Right atrium auricular region (tissue), 2 donors: ENCODE data around the gene KCND3. TPM values are rescaled to one million over a fixed set of nuclear protein-coding genes. Genes with fewer than 3 reads are reported as not detected.
"Not testable (repeated sequence)": the region's sequence is repeated elsewhere in the genome, so short reads cannot be mapped to it uniquely, and the experiment has no call there.

Experiments used
- DNase-seq: peaks from one replicate; pipeline ENCODE4 v3.0.0-alpha.2; 2019; ENCODE audit warnings: low spot score
- H3K27ac ChIP-seq, 2 donors: fragments of 200-600 bp; sonication (generic); 1 replicate in 1 of 2; 2 replicates in 1 of 2; pipeline ENCODE4 v1.5.1; 2016 to 2019
- H3K27me3 ChIP-seq, 2 donors: fragments of 200-600 bp; sonication (generic); one replicate each; pipeline versions ENCODE4 v1.5.1 to v1.6.0; 2017 to 2019
- H3K36me3 ChIP-seq: fragments of 200-600 bp; sonication (generic); one replicate; pipeline ENCODE4 v1.5.1; 2016
- H3K4me1 ChIP-seq, 2 donors: fragments of 200-600 bp; sonication (generic); one replicate each; pipeline versions ENCODE4 v1.5.1 to v1.6.0; 2017 to 2019
- H3K4me3 ChIP-seq, 2 donors: fragments of 200-600 bp; sonication (generic); 1 replicate in 1 of 2; 2 replicates in 1 of 2; pipeline ENCODE4 v1.5.1; 2017 to 2019; ENCODE audit warnings: mild to moderate bottlenecking in 1 of 2, moderate library complexity in 1 of 2
- H3K9me3 ChIP-seq, 2 donors: fragments of 200-600 bp; sonication (generic); one replicate each; pipeline ENCODE4 v1.5.1; 2019
- CTCF ChIP-seq, 2 donors: fragments of 200-600 bp; sonication (generic); IDR thresholded peaks; one replicate each; pipeline ENCODE4 v1.5.1; 2019; ENCODE audit warnings: antibody characterized with exemption in 2 of 2
- total RNA-seq, 2 donors: library from RNA; depleted of rRNA; stranded (reverse); fragments of >200 nt; gene quantifications; one replicate each; pipeline ENCODE4 v1.1.0, GENCODE V29; 2016

KCND3 gene
- total RNA-seq, 2 donors from 2014 or later = 19.6 to 24.9 TPM

- TF ChIP-seq CTCF (IDR thresholded peaks at IDR 0.05) = no peak
- Histone ChIP-seq H3K9me3 (no peaks in the 10 kb centered on the region), H3K4me3 (no peak overlapping the region), H3K27me3 (no peaks in the 10 kb centered on the region), H3K36me3 (no peaks in the 10 kb centered on the region), H3K4me1 (peaks cover 0 to 73% of the 10 kb centered on the region in 2 donors), H3K27ac (peak overlapping the region; percentile 62 to 87)
- DNase-seq = no peak
Observed at GRCh38 chr1:111742938-111743549, 246.4 kb downstream of the KCND3 start.

- peaks cover 0 to 81% of the 10 kb centered on the region in 2 donors for H3K4me1 ChIP-seq
- peak overlapping the region; percentile 62 to 87 for H3K27ac ChIP-seq
- H3K27me3 ChIP-seq, H3K4me3 ChIP-seq, DNase-seq, H3K9me3 ChIP-seq, H3K36me3 ChIP-seq: not testable (repeated sequence)
Observed at GRCh38 chr1:111742292-111742691, 247.2 kb downstream of the KCND3 start.

- no peaks in the 10 kb centered on the region for H3K27me3 ChIP-seq
- H3K4me3 ChIP-seq = peak overlapping the region; percentile 62 to 65
- DNase-seq = peak; percentile 79
- no peaks in the 10 kb centered on the region for H3K9me3 ChIP-seq
- peaks cover 0 to 85% of the 10 kb centered on the region in 2 donors for H3K4me1 ChIP-seq
- TF ChIP-seq CTCF (IDR thresholded peaks at IDR 0.05) = no peak
- peak overlapping the region; percentile 96 to 98 for H3K27ac ChIP-seq
- H3K36me3 ChIP-seq = no peaks in the 10 kb centered on the region
Observed at GRCh38 chr1:111739925-111740765, 249.3 kb downstream of the KCND3 start.

GRCh38 chr1:111739194-111739924, 250.1 kb downstream of the KCND3 start, which contains the start of gene INKA2:
INKA2 (minus strand) TSS chr1:111739395; CDS start chr1:111739242, 153 bp downstream.
- Histone ChIP-seq H3K36me3 (no peaks in the 10 kb centered on the region), H3K9me3 (no peaks in the 10 kb centered on the region), H3K4me1 (peaks cover 0 to 88% of the 10 kb centered on the region in 2 donors), H3K27ac (peak within 1 kb of the TSS; percentile 96 to 98), H3K27me3 (no peaks in the 10 kb centered on the region), H3K4me3 (peak within 1 kb of the TSS; percentile 62 to 65)
- DNase-seq = peak; percentile 93
- TF ChIP-seq CTCF (IDR thresholded peaks at IDR 0.05) = no peak

- Histone ChIP-seq H3K27me3 (no peaks in the 10 kb centered on the region), H3K4me3 (peak overlapping the region; percentile 62 to 65), H3K36me3 (no peaks in the 10 kb centered on the region), H3K9me3 (no peaks in the 10 kb centered on the region), H3K27ac (peak overlapping the region; percentile 96 to 98), H3K4me1 (peaks cover 0 to 88% of the 10 kb centered on the region in 2 donors)
- peak in 1 of 2 donors; percentile 29 for TF ChIP-seq CTCF (IDR thresholded peaks at IDR 0.05)
- peak; percentile 73 for DNase-seq
Observed at GRCh38 chr1:111738436-111739193, 250.9 kb downstream of the KCND3 start.
